Fibroblast of skin of right biceps (primary cell): ENCODE measurements around the gene NFATC3.
A peak's percentile ranks its signal among the peaks of the same experiment; 100 is the strongest.
"Not testable (repeated sequence)": the region's sequence is repeated elsewhere in the genome, so short reads cannot be mapped to it uniquely, and the experiment has no call there.

Source experiments
- DNase-seq: peaks from one replicate; pipeline ENCODE4 v3.0.0-alpha.2; 2013

NFATC3 gene

GRCh38 chr16:68090130-68090529 is 5.0 kb downstream of the NFATC3 start:
- DNase-seq: no peak

- DNase-seq: no peak
These were observed 5.4 kb downstream of the NFATC3 start for GRCh38 chr16:68090533-68090932.

- peak; percentile 36 for DNase-seq
These were observed 6.5 kb downstream of the NFATC3 start for GRCh38 chr16:68091380-68092261.

GRCh38 chr16:68092275-68092674 is 7.1 kb downstream of the NFATC3 start:
- not testable (repeated sequence) for DNase-seq

- peak; percentile 71 for DNase-seq
These were observed 8.8 kb downstream of the NFATC3 start for GRCh38 chr16:68093816-68094613.

- DNase-seq: no peak
These were observed 9.4 kb downstream of the NFATC3 start for GRCh38 chr16:68094614-68094934.

GRCh38 chr16:68096491-68096890 is 11.3 kb downstream of the NFATC3 start:
- no peak for DNase-seq

- DNase-seq: no peak
These were observed 11.9 kb downstream of the NFATC3 start for GRCh38 chr16:68097088-68097487.

GRCh38 chr16:68097895-68098294 is 12.7 kb downstream of the NFATC3 start:
- DNase-seq: no peak

GRCh38 chr16:68100488-68100887 is 15.3 kb downstream of the NFATC3 start:
- no peak for DNase-seq

GRCh38 chr16:68105611-68106010 is 20.4 kb downstream of the NFATC3 start:
- DNase-seq: no peak

GRCh38 chr16:68107230-68107928 is 22.2 kb downstream of the NFATC3 start:
- DNase-seq: not testable (repeated sequence)

- DNase-seq: not testable (repeated sequence)
These were observed 24.0 kb downstream of the NFATC3 start for GRCh38 chr16:68109156-68109555.

- DNase-seq: not testable (repeated sequence)
These were observed 25.4 kb downstream of the NFATC3 start for GRCh38 chr16:68110611-68111010.

GRCh38 chr16:68111379-68111778 is 26.2 kb downstream of the NFATC3 start:
- no peak for DNase-seq

- DNase-seq: no peak
These were observed 28.0 kb downstream of the NFATC3 start for GRCh38 chr16:68113059-68113761.

- DNase-seq: no peak
These were observed 28.6 kb downstream of the NFATC3 start for GRCh38 chr16:68113765-68114240.

GRCh38 chr16:68114939-68115338 is 29.8 kb downstream of the NFATC3 start:
- peak; percentile 51 for DNase-seq

- no peak for DNase-seq
These were observed 30.7 kb downstream of the NFATC3 start for GRCh38 chr16:68115851-68116250.

GRCh38 chr16:68116256-68116867 is 31.2 kb downstream of the NFATC3 start:
- peak; percentile 26 for DNase-seq

GRCh38 chr16:68117884-68118283 is 32.7 kb downstream of the NFATC3 start:
- DNase-seq: no peak

- DNase-seq: not testable (repeated sequence)
These were observed 33.8 kb downstream of the NFATC3 start for GRCh38 chr16:68118954-68119353.
